ENCODE results near the gene RXRA. TPM values are rescaled to one million over a fixed set of nuclear protein-coding genes. Genes with fewer than 3 reads are reported as not detected.

Gene RXRA
- total and polyA plus RNA-seq, 2 of the 13 experiments (the other 11 are each of a cell fraction or from before 2014, with no cell fraction given) = 18.9 to 29.2 TPM

- TF ChIP-seq PATZ1 (CRISPR knock-in tag; IDR thresholded peaks at IDR 0.05) = peak; percentile 74
- 0 out of 2 replicates have a peak, but pooled peaks have one; percentile 2 for TF ChIP-seq RXRA (CRISPR knock-in tag; IDR thresholded peaks at IDR 0.05)
- TF ChIP-seq SAP130 (CRISPR knock-in tag; IDR thresholded peaks at IDR 0.05; ENCODE audit: low read depth) = peak; percentile 12; the same call in 1 of the 2 replicates
- no peak for TF ChIP-seq GFI1 (CRISPR knock-in tag; IDR thresholded peaks at IDR 0.05; ENCODE audit: borderline replicate concordance)
- TF ChIP-seq ZNF276 (CRISPR knock-in tag; IDR thresholded peaks at IDR 0.05; ENCODE audit: low read depth) = 0 out of 2 replicates have a peak, but pooled peaks have one; percentile 68
- 0 out of 2 replicates have a peak, but pooled peaks have one; percentile 7 for TF ChIP-seq PHF8 (CRISPR knock-in tag; IDR thresholded peaks at IDR 0.05)
- TF ChIP-seq POLR2AphosphoS5 (IDR thresholded peaks at IDR 0.05; ENCODE audit: low read depth, low read length) = peak; percentile 69
- TF ChIP-seq HNF4A (CRISPR knock-in tag; IDR thresholded peaks at IDR 0.05) = no peak
- TF ChIP-seq ZBTB25 (CRISPR knock-in tag; IDR thresholded peaks at IDR 0.05) = peak; percentile 76; the same call in 1 of the 2 replicates
- TF ChIP-seq ESRRA (CRISPR knock-in tag; IDR thresholded peaks at IDR 0.05; ENCODE audit: low read depth) = 0 out of 2 replicates have a peak, but pooled peaks have one; percentile 29
- no peak for TF ChIP-seq NONO (IDR thresholded peaks at IDR 0.05)
- peak; percentile 44; the same call in 1 of the 2 replicates for TF ChIP-seq NONO (CRISPR knock-in tag; conservative IDR thresholded peaks at IDR 0.05)
- TF ChIP-seq ZNF687 (CRISPR knock-in tag; IDR thresholded peaks at IDR 0.05) = peak; percentile 18; the same call in 1 of the 2 replicates
- 0 out of 2 replicates have a peak, but pooled peaks have one; percentile 42 for TF ChIP-seq ZNF556 (CRISPR knock-in tag; IDR thresholded peaks at IDR 0.05; ENCODE audit: borderline replicate concordance)
- peak; percentile 58 for TF ChIP-seq TAF1 (CRISPR knock-in tag; IDR thresholded peaks at IDR 0.05)
- no peak for TF ChIP-seq FOXP1 (IDR thresholded peaks at IDR 0.05)
- no peak for TF ChIP-seq FOXP1 (CRISPR knock-in tag; IDR thresholded peaks at IDR 0.05)
These were observed at the start of gene RXRA (continued) for GRCh38 chr9:134325813-134326723.
